ENCODE measurements around the gene LRRC4C. TPM values are rescaled to one million over a fixed set of nuclear protein-coding genes. Genes with fewer than 3 reads are reported as not detected.

LRRC4C gene
- total RNA-seq, 1 donor from 2014 or later: 1.3 TPM

DNA sequence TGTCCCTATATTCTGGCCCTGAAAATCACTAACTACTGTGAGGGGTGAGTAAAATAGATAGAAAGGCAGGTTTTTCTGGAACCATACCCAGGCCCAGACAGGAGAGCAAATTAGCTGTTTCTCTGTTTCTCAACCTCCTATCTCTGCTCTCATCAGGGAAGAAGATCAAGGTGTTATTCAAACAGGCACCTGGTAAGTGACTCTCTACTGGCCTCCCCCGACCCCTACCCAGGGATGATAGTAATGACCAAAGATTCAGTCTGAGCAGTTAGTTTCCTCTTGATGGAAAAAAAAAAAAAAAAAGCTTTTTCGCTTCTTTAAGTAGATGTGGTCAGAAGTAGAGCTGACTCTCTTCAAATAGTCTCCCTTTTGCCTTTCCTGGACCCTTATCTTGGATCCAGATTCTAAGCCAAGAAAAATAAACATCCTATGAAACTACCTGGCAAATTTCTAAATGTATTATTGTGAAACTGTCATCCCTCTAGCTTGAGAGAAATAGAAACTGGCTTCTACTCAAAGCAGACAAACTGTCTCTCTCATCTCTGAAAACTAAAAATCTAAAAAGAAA, 9.9 kb downstream of the LRRC4C start:
- Mint-ChIP-seq H3K4me1 (ENCODE audit: low read depth) (no peaks in the 10 kb centered on the region), H3K27ac (no peak overlapping the region), H3K9me3 (ENCODE audit: low read depth) (no peaks in the 10 kb centered on the region)

DNA sequence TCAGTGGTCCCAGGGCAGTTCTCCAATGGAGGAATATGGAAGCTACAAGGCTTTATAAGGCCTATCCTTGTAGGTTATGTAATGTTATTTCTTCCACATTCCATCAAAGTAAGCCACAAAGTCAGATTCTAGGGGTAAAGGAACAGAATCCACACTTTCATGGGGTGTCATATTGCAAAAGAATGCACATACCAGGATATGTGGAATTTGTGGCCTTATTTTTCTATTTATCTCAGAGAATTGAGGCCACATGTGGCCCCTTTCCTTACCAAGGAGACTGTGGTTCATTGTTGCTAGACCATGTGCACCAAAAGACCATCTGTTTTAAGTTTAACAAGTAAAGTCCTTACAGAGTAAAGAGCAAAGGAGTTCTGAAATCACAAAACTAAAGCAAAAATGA, 12.9 kb downstream of the LRRC4C start:
- TF ChIP-seq, protein P1, sequence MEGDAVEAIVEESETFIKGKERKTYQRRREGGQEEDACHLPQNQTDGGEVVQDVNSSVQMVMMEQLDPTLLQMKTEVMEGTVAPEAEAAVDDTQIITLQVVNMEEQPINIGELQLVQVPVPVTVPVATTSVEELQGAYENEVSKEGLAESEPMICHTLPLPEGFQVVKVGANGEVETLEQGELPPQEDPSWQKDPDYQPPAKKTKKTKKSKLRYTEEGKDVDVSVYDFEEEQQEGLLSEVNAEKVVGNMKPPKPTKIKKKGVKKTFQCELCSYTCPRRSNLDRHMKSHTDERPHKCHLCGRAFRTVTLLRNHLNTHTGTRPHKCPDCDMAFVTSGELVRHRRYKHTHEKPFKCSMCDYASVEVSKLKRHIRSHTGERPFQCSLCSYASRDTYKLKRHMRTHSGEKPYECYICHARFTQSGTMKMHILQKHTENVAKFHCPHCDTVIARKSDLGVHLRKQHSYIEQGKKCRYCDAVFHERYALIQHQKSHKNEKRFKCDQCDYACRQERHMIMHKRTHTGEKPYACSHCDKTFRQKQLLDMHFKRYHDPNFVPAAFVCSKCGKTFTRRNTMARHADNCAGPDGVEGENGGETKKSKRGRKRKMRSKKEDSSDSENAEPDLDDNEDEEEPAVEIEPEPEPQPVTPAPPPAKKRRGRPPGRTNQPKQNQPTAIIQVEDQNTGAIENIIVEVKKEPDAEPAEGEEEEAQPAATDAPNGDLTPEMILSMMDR (IDR thresholded peaks at IDR 0.05; ENCODE audit: unreplicated experiment): no peak
- DNase-seq (ENCODE audit: low spot score, unreplicated experiment): no peak
- Mint-ChIP-seq H3K4me3 (ENCODE audit: low read depth) (no peak overlapping the region), H3K4me1 (ENCODE audit: low read depth) (no peaks in the 10 kb centered on the region), H3K27me3 (no peaks in the 10 kb centered on the region), H3K27ac (no peak overlapping the region), H3K9me3 (ENCODE audit: low read depth) (no peaks in the 10 kb centered on the region), H3K36me3 (ENCODE audit: insufficient read depth) (no peaks in the 10 kb centered on the region)

More for the DNA sequence above, 9.9 kb downstream of the LRRC4C start:
- no peak overlapping the region for H3K4me3 Mint-ChIP-seq (ENCODE audit: low read depth)
- TF ChIP-seq, protein P1 (IDR thresholded peaks at IDR 0.05; ENCODE audit: unreplicated experiment): no peak
- H3K27me3 Mint-ChIP-seq: no peaks in the 10 kb centered on the region
- no peaks in the 10 kb centered on the region for H3K36me3 Mint-ChIP-seq (ENCODE audit: insufficient read depth)
- DNase-seq (ENCODE audit: low spot score, unreplicated experiment): no peak

DNA sequence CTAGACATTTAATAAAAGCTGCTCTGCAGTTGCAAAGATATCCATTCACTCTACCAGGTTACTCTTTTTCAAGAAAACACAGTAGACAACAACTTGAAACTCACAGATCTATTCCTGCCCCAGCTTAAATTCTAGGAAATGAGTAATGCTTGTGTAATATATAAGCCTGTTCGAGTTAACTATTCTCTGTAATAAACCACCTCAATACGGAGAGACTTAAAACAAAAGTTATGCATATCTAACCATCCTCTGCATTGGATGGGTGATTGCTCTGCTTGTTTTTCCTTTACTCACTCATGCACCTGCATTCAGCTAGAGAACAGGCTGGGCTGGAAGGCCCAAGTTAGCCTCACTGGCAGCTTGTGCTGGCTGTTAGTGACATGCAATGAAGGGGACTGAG, 13.3 kb downstream of the LRRC4C start:
- Mint-ChIP-seq H3K36me3 (ENCODE audit: insufficient read depth) (no peaks in the 10 kb centered on the region), H3K4me3 (ENCODE audit: low read depth) (no peak overlapping the region), H3K4me1 (ENCODE audit: low read depth) (no peaks in the 10 kb centered on the region), H3K27ac (no peak overlapping the region), H3K27me3 (no peaks in the 10 kb centered on the region), H3K9me3 (ENCODE audit: low read depth) (no peaks in the 10 kb centered on the region)
- TF ChIP-seq, protein P1 (IDR thresholded peaks at IDR 0.05; ENCODE audit: unreplicated experiment): no peak
- DNase-seq (ENCODE audit: low spot score, unreplicated experiment): no peak

DNA sequence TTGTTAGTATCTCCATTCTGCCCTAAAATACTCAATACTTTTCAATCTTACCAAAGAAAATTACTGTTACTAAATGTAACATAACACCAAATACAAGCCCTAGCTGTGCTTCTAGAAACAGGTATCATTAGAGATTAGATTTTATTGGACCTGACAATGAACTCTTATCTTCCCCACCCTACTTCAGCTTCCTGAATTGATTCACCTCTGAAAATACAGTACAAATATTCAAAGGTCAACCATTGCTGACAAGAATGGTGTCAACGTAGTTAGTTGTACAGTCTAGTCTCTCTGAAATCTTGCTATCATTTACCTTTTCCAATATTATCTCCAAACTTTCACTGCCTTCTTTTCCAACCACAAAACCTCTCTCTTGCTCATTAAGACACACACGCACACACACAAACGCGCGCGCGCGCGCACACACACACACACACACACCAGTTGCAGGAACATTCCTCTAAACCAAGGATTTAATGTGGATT, 22.4 kb downstream of the LRRC4C start:
- no peaks in the 10 kb centered on the region for H3K27me3 Mint-ChIP-seq
- TF ChIP-seq, protein P1 (IDR thresholded peaks at IDR 0.05; ENCODE audit: unreplicated experiment): no peak
- H3K9me3 Mint-ChIP-seq (ENCODE audit: low read depth): no peaks in the 10 kb centered on the region
- no peak overlapping the region for H3K4me3 Mint-ChIP-seq (ENCODE audit: low read depth)
- no peaks in the 10 kb centered on the region for H3K36me3 Mint-ChIP-seq (ENCODE audit: insufficient read depth)
- no peak for DNase-seq (ENCODE audit: low spot score, unreplicated experiment)
- H3K4me1 Mint-ChIP-seq (ENCODE audit: low read depth): peaks cover 11% of the 10 kb centered on the region
- H3K27ac Mint-ChIP-seq: no peak overlapping the region

DNA sequence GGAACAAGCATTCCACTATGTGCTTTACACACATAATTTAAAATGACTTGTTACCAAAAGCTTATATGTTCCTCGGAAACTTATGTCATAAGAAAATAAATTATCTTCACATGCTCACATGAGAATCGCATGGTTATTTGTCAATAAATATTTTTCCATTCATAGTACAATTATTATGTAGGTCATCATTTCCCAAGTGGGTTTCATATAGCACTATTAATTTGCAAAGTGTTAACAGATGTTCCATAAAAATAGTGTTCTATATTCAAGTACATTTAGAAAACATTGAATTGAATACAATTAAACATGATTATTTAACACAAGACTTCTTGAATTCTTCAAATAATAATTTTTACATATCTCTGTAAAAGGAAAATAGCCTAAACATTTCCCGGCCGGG, 23.9 kb downstream of the LRRC4C start:
- no peaks in the 10 kb centered on the region for H3K9me3 Mint-ChIP-seq (ENCODE audit: low read depth)
- DNase-seq (ENCODE audit: low spot score, unreplicated experiment): no peak
- H3K4me1 Mint-ChIP-seq (ENCODE audit: low read depth): peaks cover 11% of the 10 kb centered on the region
- TF ChIP-seq, protein P1 (IDR thresholded peaks at IDR 0.05; ENCODE audit: unreplicated experiment): no peak
- no peaks in the 10 kb centered on the region for H3K27me3 Mint-ChIP-seq
- H3K27ac Mint-ChIP-seq: no peak overlapping the region
- H3K36me3 Mint-ChIP-seq (ENCODE audit: insufficient read depth): no peaks in the 10 kb centered on the region
- no peak overlapping the region for H3K4me3 Mint-ChIP-seq (ENCODE audit: low read depth)

All from progenitor cell of endocrine pancreas (in vitro differentiated cells).